ENCODE results near the gene PMM2. TPM values are rescaled to one million over a fixed set of nuclear protein-coding genes. Genes with fewer than 3 reads are reported as not detected.

PMM2 gene
- total RNA-seq, 1 donor from 2014 or later: 47.6 TPM

DNA sequence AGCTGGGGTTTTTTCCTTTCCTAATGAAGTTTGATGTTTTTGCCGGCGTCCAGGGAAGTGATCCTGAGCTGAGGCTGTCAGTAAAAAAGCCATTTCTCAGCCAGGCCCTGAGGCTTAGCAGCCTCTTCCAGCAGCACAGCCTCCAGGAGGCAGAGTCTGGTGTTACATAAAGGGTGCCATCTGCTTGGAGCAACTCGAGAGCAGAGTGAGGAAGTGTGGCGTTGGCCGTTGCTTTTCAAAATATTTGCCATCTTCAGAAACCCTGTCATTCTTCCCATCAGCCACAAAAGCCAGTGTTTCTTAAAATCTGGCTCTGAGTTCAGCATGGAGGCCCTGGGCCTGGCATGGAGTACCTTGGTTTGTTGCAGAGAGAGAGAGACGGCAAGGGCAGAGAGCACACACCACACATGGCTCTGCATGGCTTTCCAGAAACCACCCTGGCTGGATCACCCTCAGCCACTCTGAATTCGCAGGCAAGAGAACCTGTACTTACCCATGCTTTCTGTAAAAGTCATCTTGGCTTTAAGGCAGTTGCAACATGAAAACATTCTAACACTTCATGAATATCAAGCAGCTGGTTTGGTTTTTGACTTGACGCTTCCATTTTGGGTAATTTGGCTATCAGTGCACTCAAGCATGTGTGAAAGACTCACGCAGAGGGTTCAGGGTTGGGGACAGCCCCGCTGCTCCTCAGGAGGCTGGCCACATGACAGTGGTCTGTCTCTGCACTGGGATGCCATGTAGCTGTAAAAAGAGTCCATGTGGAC, 21.0 kb downstream of the PMM2 start:
- no peak overlapping the region for H3K4me3 Mint-ChIP-seq (ENCODE audit: unreplicated experiment)
- no peak for TF ChIP-seq CTCF (IDR thresholded peaks at IDR 0.05)
- no peak for DNase-seq (ENCODE audit: low spot score)
- H3K27ac Mint-ChIP-seq (ENCODE audit: unreplicated experiment): no peak overlapping the region
- H3K27me3 Mint-ChIP-seq (ENCODE audit: low read depth): no peaks in the 10 kb centered on the region
- peaks cover 40% of the 10 kb centered on the region for H3K36me3 Mint-ChIP-seq (ENCODE audit: low read depth)
- H3K9me3 Mint-ChIP-seq (ENCODE audit: low read depth): no peaks in the 10 kb centered on the region
- H3K4me1 Mint-ChIP-seq (ENCODE audit: low read depth): peaks cover 15% of the 10 kb centered on the region

DNA sequence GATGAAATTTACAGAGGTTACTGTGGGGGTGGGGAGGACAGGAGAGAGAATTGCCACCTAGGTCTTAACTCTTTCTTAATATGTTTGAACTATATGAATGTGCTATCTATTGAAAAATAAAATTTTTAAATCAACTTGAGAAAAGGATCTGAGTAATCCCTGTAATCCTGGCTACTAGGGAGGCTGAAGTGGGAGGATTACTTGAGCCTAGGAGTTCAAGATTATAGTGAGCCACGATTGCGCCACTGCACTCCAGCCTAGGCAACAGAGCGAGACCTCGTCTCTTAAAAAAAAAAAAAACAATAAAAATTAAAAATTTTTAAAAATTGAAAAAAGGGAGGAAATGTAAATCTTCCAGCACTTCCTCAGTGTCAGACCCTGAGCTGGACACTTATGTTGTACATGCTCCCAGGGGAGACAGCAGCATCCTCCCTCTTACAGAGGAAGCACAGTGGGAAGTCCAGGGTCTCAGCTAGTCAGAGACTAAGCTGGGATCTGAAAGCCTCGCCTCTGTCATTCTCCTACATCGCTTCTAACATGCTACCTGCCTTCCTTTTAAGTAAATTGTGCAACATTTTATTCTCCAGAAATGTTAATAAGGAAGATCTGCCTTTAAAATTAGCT, 21.9 kb downstream of the PMM2 start:
- Mint-ChIP-seq H3K9me3 (ENCODE audit: low read depth) (no peaks in the 10 kb centered on the region), H3K27ac (ENCODE audit: unreplicated experiment) (no peak overlapping the region), H3K36me3 (ENCODE audit: low read depth) (peaks cover 38% of the 10 kb centered on the region)

GRCh38 chr16:8822403-8822802, 24.8 kb downstream of the PMM2 start:
- Mint-ChIP-seq H3K27ac (ENCODE audit: unreplicated experiment) (peak overlapping the region; percentile 51), H3K4me1 (ENCODE audit: low read depth) (peaks cover 23% of the 10 kb centered on the region), H3K4me3 (ENCODE audit: unreplicated experiment) (no peak overlapping the region), H3K36me3 (ENCODE audit: low read depth) (peaks cover 27% of the 10 kb centered on the region), H3K27me3 (ENCODE audit: low read depth) (no peaks in the 10 kb centered on the region), H3K9me3 (ENCODE audit: low read depth) (no peaks in the 10 kb centered on the region)
- TF ChIP-seq CTCF (IDR thresholded peaks at IDR 0.05): no peak
- DNase-seq (ENCODE audit: low spot score): no peak

More for the DNA sequence above, 21.9 kb downstream of the PMM2 start:
- no peak for TF ChIP-seq CTCF (IDR thresholded peaks at IDR 0.05)
- DNase-seq (ENCODE audit: low spot score): no peak
- H3K4me1 Mint-ChIP-seq (ENCODE audit: low read depth): peaks cover 15% of the 10 kb centered on the region
- H3K27me3 Mint-ChIP-seq (ENCODE audit: low read depth): no peaks in the 10 kb centered on the region
- no peak overlapping the region for H3K4me3 Mint-ChIP-seq (ENCODE audit: unreplicated experiment)

DNA sequence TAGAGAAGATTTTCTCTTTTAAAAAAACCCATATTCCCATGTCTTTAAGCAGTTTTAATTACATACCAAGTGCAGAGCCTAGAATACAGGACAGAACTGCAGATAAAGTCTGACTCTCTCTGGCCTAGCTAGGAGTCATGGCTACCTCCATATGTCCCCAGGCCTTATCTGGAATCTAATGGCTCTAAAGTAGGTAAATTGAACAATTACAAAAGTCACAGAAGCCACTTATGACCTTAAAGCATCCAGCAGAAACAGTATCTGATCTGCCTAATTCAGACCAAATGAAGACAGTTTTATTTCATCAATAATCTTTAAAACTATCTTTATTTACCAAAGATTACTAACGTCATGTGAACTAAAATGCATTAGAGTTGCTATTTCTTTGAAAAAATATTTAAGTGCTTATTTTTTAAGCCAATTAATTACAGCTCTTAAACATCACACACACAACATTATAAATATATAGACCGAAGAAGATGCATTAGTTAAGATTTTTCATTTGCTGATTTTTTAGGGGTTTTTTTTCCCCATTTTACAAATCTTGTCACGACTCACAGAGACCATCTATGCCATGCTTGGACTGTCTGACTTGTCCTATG, 28.7 kb downstream of the PMM2 start:
- TF ChIP-seq CTCF (IDR thresholded peaks at IDR 0.05): no peak
- DNase-seq (ENCODE audit: low spot score): no peak
- Mint-ChIP-seq H3K4me1 (ENCODE audit: low read depth) (peaks cover 31% of the 10 kb centered on the region), H3K4me3 (ENCODE audit: unreplicated experiment) (no peak overlapping the region), H3K27me3 (ENCODE audit: low read depth) (no peaks in the 10 kb centered on the region), H3K36me3 (ENCODE audit: low read depth) (peaks cover 37% of the 10 kb centered on the region), H3K27ac (ENCODE audit: unreplicated experiment) (no peak overlapping the region), H3K9me3 (ENCODE audit: low read depth) (no peaks in the 10 kb centered on the region)

DNA sequence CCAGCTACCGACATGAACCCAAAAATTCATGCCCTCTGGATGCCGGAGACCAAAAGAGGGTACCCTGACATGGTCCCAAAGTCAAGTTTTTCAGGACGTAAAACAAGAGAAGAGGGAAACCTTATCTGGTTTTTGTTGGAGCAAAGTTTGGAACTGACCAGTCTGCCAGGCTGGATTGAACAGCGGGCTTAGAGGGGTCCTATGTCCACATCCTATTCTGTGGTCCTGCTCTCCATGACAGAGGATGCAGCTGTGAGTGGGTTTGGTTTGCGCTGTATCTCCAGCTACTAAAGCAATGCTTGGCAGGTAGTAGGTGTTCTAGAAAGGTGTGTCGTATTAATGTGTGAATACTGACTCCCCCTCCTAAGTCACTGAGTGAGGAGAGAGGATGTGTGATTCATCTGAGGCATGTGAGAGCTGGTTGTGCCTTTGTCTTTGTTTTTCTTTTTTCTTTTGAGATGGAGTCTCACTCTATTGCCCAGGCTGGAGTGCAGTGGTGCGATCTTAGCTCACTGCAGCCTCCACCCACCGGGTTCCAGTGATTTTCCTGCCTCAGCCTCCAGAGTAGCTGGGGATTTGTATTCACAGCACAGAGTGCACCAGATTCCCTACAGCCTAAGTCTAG, 31.0 kb downstream of the PMM2 start:
- no peak overlapping the region for H3K4me3 Mint-ChIP-seq (ENCODE audit: unreplicated experiment)
- DNase-seq (ENCODE audit: low spot score): no peak
- no peaks in the 10 kb centered on the region for H3K9me3 Mint-ChIP-seq (ENCODE audit: low read depth)
- TF ChIP-seq CTCF (IDR thresholded peaks at IDR 0.05): no peak
- no peaks in the 10 kb centered on the region for H3K27me3 Mint-ChIP-seq (ENCODE audit: low read depth)
- peaks cover 28% of the 10 kb centered on the region for H3K36me3 Mint-ChIP-seq (ENCODE audit: low read depth)
- H3K27ac Mint-ChIP-seq (ENCODE audit: unreplicated experiment): peak overlapping the region; percentile 52
- peaks cover 20% of the 10 kb centered on the region for H3K4me1 Mint-ChIP-seq (ENCODE audit: low read depth)

All from chondrocyte (in vitro differentiated cells).